Measurements from ENCODE around the gene NAA40. TPM values are rescaled to one million over a fixed set of nuclear protein-coding genes. Genes with fewer than 3 reads are reported as not detected.

Gene NAA40
- total and polyA plus RNA-seq, 2 donors, result 8.2 to 13.6 TPM

GRCh38 chr11:63997801-63998337, 59.1 kb downstream of the NAA40 start:
- WGBS, result 80% methylated on average over 11 of the region's 11 CpGs
- Histone ChIP-seq H3K36me3 (ENCODE audit: insufficient read depth) (peaks cover 2% of the 10 kb centered on the region), H3K27ac (ENCODE audit: low read depth) (no peak overlapping the region), H3K4me3 (ENCODE audit: low read depth, low read length) (no peak overlapping the region), H3K4me1 (ENCODE audit: insufficient read depth) (no peaks in the 10 kb centered on the region)
- DNase-seq (ENCODE audit: extremely low spot score), result no peak

GRCh38 chr11:63998558-63999348, 60.0 kb downstream of the NAA40 start:
- Histone ChIP-seq H3K36me3 (ENCODE audit: insufficient read depth) (peaks cover 2% of the 10 kb centered on the region), H3K4me1 (ENCODE audit: insufficient read depth) (no peaks in the 10 kb centered on the region)
- 71% methylated on average over 54 of the region's 54 CpGs for WGBS

GRCh38 chr11:63999349-64000025, 60.7 kb downstream of the NAA40 start:
- Histone ChIP-seq H3K4me3 (ENCODE audit: low read depth, low read length) (peak overlapping the region; percentile 4), H3K27ac (ENCODE audit: low read depth) (no peak overlapping the region), H3K4me1 (ENCODE audit: insufficient read depth) (no peaks in the 10 kb centered on the region), H3K36me3 (ENCODE audit: insufficient read depth) (peaks cover 2% of the 10 kb centered on the region)
- no peak for DNase-seq (ENCODE audit: extremely low spot score)
- WGBS, result 6% methylated on average over 59 of the region's 59 CpGs

More at GRCh38 chr11:63998558-63999348, 60.0 kb downstream of the NAA40 start:
- Histone ChIP-seq H3K4me3 (ENCODE audit: low read depth, low read length) (peak overlapping the region; percentile 4), H3K27ac (ENCODE audit: low read depth) (no peak overlapping the region)
- DNase-seq (ENCODE audit: extremely low spot score), result no peak

GRCh38 chr11:64000026-64000739, 61.4 kb downstream of the NAA40 start:
- H3K4me1 ChIP-seq (ENCODE audit: insufficient read depth), result no peaks in the 10 kb centered on the region
- no peak for DNase-seq (ENCODE audit: extremely low spot score)
- no peak overlapping the region for H3K27ac ChIP-seq (ENCODE audit: low read depth)
- peak overlapping the region; percentile 25 for H3K4me3 ChIP-seq (ENCODE audit: low read depth, low read length)
- 2% methylated on average over 67 of the region's 67 CpGs for WGBS
- H3K36me3 ChIP-seq (ENCODE audit: insufficient read depth), result peaks cover 2% of the 10 kb centered on the region

GRCh38 chr11:64000740-64001483, 62.1 kb downstream of the NAA40 start:
- 24% methylated on average over 60 of the region's 60 CpGs for WGBS
- no peaks in the 10 kb centered on the region for H3K4me1 ChIP-seq (ENCODE audit: insufficient read depth)
- peak overlapping the region; percentile 25 for H3K4me3 ChIP-seq (ENCODE audit: low read depth, low read length)
- DNase-seq (ENCODE audit: extremely low spot score), result no peak
- no peak overlapping the region for H3K27ac ChIP-seq (ENCODE audit: low read depth)
- no peaks in the 10 kb centered on the region for H3K36me3 ChIP-seq (ENCODE audit: insufficient read depth)

GRCh38 chr11:64001484-64002420, 63.0 kb downstream of the NAA40 start:
- Histone ChIP-seq H3K27ac (ENCODE audit: low read depth) (no peak overlapping the region), H3K4me1 (ENCODE audit: insufficient read depth) (no peaks in the 10 kb centered on the region), H3K4me3 (ENCODE audit: low read depth, low read length) (no peak overlapping the region), H3K36me3 (ENCODE audit: insufficient read depth) (no peaks in the 10 kb centered on the region)
- 60% methylated on average over 23 of the region's 23 CpGs for WGBS
- no peak for DNase-seq (ENCODE audit: extremely low spot score)

- 77% methylated on average over 23 of the region's 23 CpGs for WGBS
- no peak overlapping the region for H3K27ac ChIP-seq (ENCODE audit: low read depth)
- H3K36me3 ChIP-seq (ENCODE audit: insufficient read depth), result no peaks in the 10 kb centered on the region
- no peaks in the 10 kb centered on the region for H3K4me1 ChIP-seq (ENCODE audit: insufficient read depth)
- no peak overlapping the region for H3K4me3 ChIP-seq (ENCODE audit: low read depth, low read length)
- no peak for DNase-seq (ENCODE audit: extremely low spot score)
These were observed 65.2 kb downstream of the NAA40 start for GRCh38 chr11:64003807-64004589.

- DNase-seq (ENCODE audit: extremely low spot score), result no peak
- Histone ChIP-seq H3K4me1 (ENCODE audit: insufficient read depth) (no peaks in the 10 kb centered on the region), H3K36me3 (ENCODE audit: insufficient read depth) (no peaks in the 10 kb centered on the region), H3K27ac (ENCODE audit: low read depth) (no peak overlapping the region), H3K4me3 (ENCODE audit: low read depth, low read length) (no peak overlapping the region)
- 76% methylated on average over 4 of the region's 4 CpGs for WGBS
These were observed 65.8 kb downstream of the NAA40 start for GRCh38 chr11:64004590-64004984.

GRCh38 chr11:64005691-64006090, 66.9 kb downstream of the NAA40 start:
- Histone ChIP-seq H3K4me1 (ENCODE audit: insufficient read depth) (no peaks in the 10 kb centered on the region), H3K36me3 (ENCODE audit: insufficient read depth) (no peaks in the 10 kb centered on the region), H3K4me3 (ENCODE audit: low read depth, low read length) (no peak overlapping the region), H3K27ac (ENCODE audit: low read depth) (no peak overlapping the region)
- no peak for DNase-seq (ENCODE audit: extremely low spot score)
- WGBS, result 92% methylated on average over 4 of the region's 4 CpGs

GRCh38 chr11:64006398-64006797, 67.6 kb downstream of the NAA40 start:
- DNase-seq (ENCODE audit: extremely low spot score), result no peak
- Histone ChIP-seq H3K4me1 (ENCODE audit: insufficient read depth) (no peaks in the 10 kb centered on the region), H3K4me3 (ENCODE audit: low read depth, low read length) (no peak overlapping the region), H3K36me3 (ENCODE audit: insufficient read depth) (no peaks in the 10 kb centered on the region), H3K27ac (ENCODE audit: low read depth) (no peak overlapping the region)
- WGBS, result 77% methylated on average over 12 of the region's 12 CpGs
